ENCODE results near the gene FRMD4B. TPM values are rescaled to one million over a fixed set of nuclear protein-coding genes. Genes with fewer than 3 reads are reported as not detected.

FRMD4B gene
- total RNA-seq, 1 donor from 2014 or later, result not detected

GRCh38 chr3:69165744-69166143 is 220.1 kb downstream of the FRMD4B start:
- H3K4me1 Mint-ChIP-seq, result no peaks in the 10 kb centered on the region
- intact Hi-C loops (cut with micrococcal nuclease), result no loop called here
- no peaks in the 10 kb centered on the region for H3K9me3 Mint-ChIP-seq
- H3K4me3 Mint-ChIP-seq, result no peak overlapping the region
- no peak for TF ChIP-seq CTCF (IDR thresholded peaks at IDR 0.05)
- no peaks in the 10 kb centered on the region for H3K27me3 Mint-ChIP-seq
- ATAC-seq (ENCODE audit: low read depth), result no peak
- POLR2A ChIA-PET, result no interaction called here
- no peak for DNase-seq
- no peaks in the 10 kb centered on the region for H3K36me3 Mint-ChIP-seq (ENCODE audit: low read depth)
- CTCF ChIA-PET, result interaction anchor here (1.0 kb wide), 1 partner anchor 782 kb away, joined by 3 read pairs; no protein-coding TSS in a partner anchor
- H3K27ac Mint-ChIP-seq, result no peak overlapping the region

- intact Hi-C loops (cut with micrococcal nuclease), result loop anchor here (5.0 kb wide), 1 partner anchor 263 kb away; no protein-coding TSS in a partner anchor
- POLR2A ChIA-PET, result no interaction called here
Measured at GRCh38 chr3:69164296-69164695, 221.6 kb downstream of the FRMD4B start.

GRCh38 chr3:69162308-69162980 is 223.4 kb downstream of the FRMD4B start:
- H3K4me1 Mint-ChIP-seq, result no peaks in the 10 kb centered on the region
- no peak overlapping the region for H3K4me3 Mint-ChIP-seq
- ATAC-seq (ENCODE audit: low read depth) (no peak), DNase-seq (no peak)
- no peaks in the 10 kb centered on the region for H3K9me3 Mint-ChIP-seq
- H3K36me3 Mint-ChIP-seq (ENCODE audit: low read depth), result no peaks in the 10 kb centered on the region
- H3K27ac Mint-ChIP-seq, result no peak overlapping the region
- intact Hi-C loops (cut with micrococcal nuclease), result loop anchor here (1.0 to 5.0 kb wide), 2 partner anchors 248 to 265 kb away; no protein-coding TSS in a partner anchor
- ChIA-PET CTCF (interaction anchor here (0.7 to 3.7 kb wide), 11 partner anchors 9 to 509 kb away, joined by 3 to 35 read pairs (median 5); no protein-coding TSS in a partner anchor), POLR2A (no interaction called here)
- H3K27me3 Mint-ChIP-seq, result no peaks in the 10 kb centered on the region
- TF ChIP-seq CTCF (IDR thresholded peaks at IDR 0.05), result no peak

More at GRCh38 chr3:69164296-69164695, 221.6 kb downstream of the FRMD4B start:
- ATAC-seq (ENCODE audit: low read depth) (no peak), DNase-seq (no peak)
- CTCF ChIA-PET, result no interaction called here
- H3K9me3 Mint-ChIP-seq, result no peaks in the 10 kb centered on the region
- TF ChIP-seq CTCF (IDR thresholded peaks at IDR 0.05), result no peak
- H3K4me3 Mint-ChIP-seq, result no peak overlapping the region
- no peaks in the 10 kb centered on the region for H3K4me1 Mint-ChIP-seq
- no peaks in the 10 kb centered on the region for H3K36me3 Mint-ChIP-seq (ENCODE audit: low read depth)
- no peak overlapping the region for H3K27ac Mint-ChIP-seq
- no peaks in the 10 kb centered on the region for H3K27me3 Mint-ChIP-seq

GRCh38 chr3:69161587-69162307 is 224.1 kb downstream of the FRMD4B start:
- peak; percentile 76 for TF ChIP-seq CTCF (IDR thresholded peaks at IDR 0.05)
- ChIA-PET POLR2A (interaction anchor here (0.6 kb wide), 1 partner anchor 112 kb away, joined by 5 read pairs; no protein-coding TSS in a partner anchor), CTCF (interaction anchor here (0.7 to 3.7 kb wide), 22 partner anchors 11 to 512 kb away, joined by 3 to 35 read pairs (median 3); no protein-coding TSS in a partner anchor)
- no peaks in the 10 kb centered on the region for H3K9me3 Mint-ChIP-seq
- H3K4me3 Mint-ChIP-seq, result no peak overlapping the region
- no peak overlapping the region for H3K27ac Mint-ChIP-seq
- no peaks in the 10 kb centered on the region for H3K4me1 Mint-ChIP-seq
- DNase-seq (no peak), ATAC-seq (ENCODE audit: low read depth) (peak; percentile 37)
- no peaks in the 10 kb centered on the region for H3K36me3 Mint-ChIP-seq (ENCODE audit: low read depth)
- intact Hi-C loops (cut with micrococcal nuclease), result loop anchor here (1.0 to 5.0 kb wide), 4 partner anchors 145 to 278 kb away; no protein-coding TSS in a partner anchor
- no peaks in the 10 kb centered on the region for H3K27me3 Mint-ChIP-seq

- intact Hi-C loops (cut with micrococcal nuclease), result loop anchor here (5.0 kb wide), 1 partner anchor 267 kb away; no protein-coding TSS in a partner anchor
- H3K9me3 Mint-ChIP-seq, result no peaks in the 10 kb centered on the region
Measured at GRCh38 chr3:69160525-69160924, 225.4 kb downstream of the FRMD4B start.

More at GRCh38 chr3:69160525-69160924, 225.4 kb downstream of the FRMD4B start:
- peaks cover 5% of the 10 kb centered on the region for H3K27me3 Mint-ChIP-seq
- CTCF ChIA-PET, result interaction anchor here (0.6 to 3.7 kb wide), 9 partner anchors 39 to 513 kb away, joined by 3 to 35 read pairs (median 5); no protein-coding TSS in a partner anchor
- no peaks in the 10 kb centered on the region for H3K4me1 Mint-ChIP-seq
- no peak for TF ChIP-seq CTCF (IDR thresholded peaks at IDR 0.05)
- H3K36me3 Mint-ChIP-seq (ENCODE audit: low read depth), result no peaks in the 10 kb centered on the region
- ATAC-seq (ENCODE audit: low read depth) (no peak), DNase-seq (no peak)
- H3K27ac Mint-ChIP-seq, result no peak overlapping the region
- POLR2A ChIA-PET, result no interaction called here
- H3K4me3 Mint-ChIP-seq, result no peak overlapping the region

All from activated B cell treated with CpG ODN at 0.5 μM for 24 hours (primary cell).